HEK293T (cell line): ENCODE measurements around the gene PTBP1.

Source experiments
- CTCF ChIA-PET: fragments of 350-600 bp; formaldehyde crosslinking; extraction: SDS; loops from one replicate; lab custom pipeline; 2021; ENCODE audit warnings: antibody characterized with exemption, inconsistent platforms; lab: Yijun Ruan, JAX
- POLR2A ChIA-PET: fragments of 350-600 bp; formaldehyde crosslinking; extraction: SDS; loops from one replicate; lab custom pipeline; 2020; ENCODE audit warnings: antibody characterized with exemption, inconsistent platforms; lab: Yijun Ruan, JAX
- DNase-seq: peaks from one replicate; pipeline ENCODE4 v3.0.0; 2012; ENCODE audit warnings: mixed read lengths; ENCODE audit errors: extremely low spot score
- ARNT ChIP-seq: fragments of 450-650 bp; IDR thresholded peaks from 2 replicates; pipeline ENCODE4 v1.6.1; 2017; ENCODE audit warnings: mild to moderate bottlenecking
- BHLHE40 ChIP-seq: fragments of 450-650 bp; IDR thresholded peaks from 2 replicates; pipeline ENCODE4 v1.6.1; 2016; ENCODE audit warnings: mild to moderate bottlenecking, moderate library complexity, borderline replicate concordance
- CTBP1 ChIP-seq: fragments of 450-650 bp; IDR thresholded peaks from 2 replicates; pipeline ENCODE4 v1.6.1; 2016; ENCODE audit warnings: borderline replicate concordance
- ELF4 ChIP-seq: fragments of 450-650 bp; IDR thresholded peaks from 2 replicates; pipeline ENCODE4 v1.6.1; 2017; ENCODE audit warnings: antibody characterized with exemption
- FOXA1 ChIP-seq: fragments of 450-650 bp; IDR thresholded peaks from 2 replicates; pipeline ENCODE4 v1.6.1; 2016; ENCODE audit warnings: mild to moderate bottlenecking
- FOXK2 ChIP-seq: fragments of 450-650 bp; IDR thresholded peaks from 2 replicates; pipeline ENCODE4 v1.6.1; 2016; ENCODE audit warnings: mild to moderate bottlenecking
- FOXM1 ChIP-seq: fragments of 450-650 bp; IDR thresholded peaks from 2 replicates; pipeline ENCODE4 v1.6.1; 2017; ENCODE audit warnings: mild to moderate bottlenecking, borderline replicate concordance
- HDGF ChIP-seq: fragments of 450-650 bp; IDR thresholded peaks from 2 replicates; pipeline ENCODE4 v1.6.1; 2017; ENCODE audit warnings: antibody characterized with exemption, borderline replicate concordance
- L3MBTL2 ChIP-seq: fragments of 450-650 bp; conservative IDR thresholded peaks from 2 replicates; pipeline ENCODE4 v1.6.1; 2016; ENCODE audit warnings: mild to moderate bottlenecking
- LEF1 ChIP-seq: fragments of 450-650 bp; IDR thresholded peaks from 2 replicates; pipeline ENCODE4 v1.6.1; 2017; ENCODE audit warnings: mild to moderate bottlenecking, borderline replicate concordance
- NFRKB ChIP-seq: fragments of 450-650 bp; IDR thresholded peaks from 2 replicates; pipeline ENCODE4 v1.6.1; 2016; ENCODE audit warnings: mild to moderate bottlenecking, moderate library complexity
- PKNOX1 ChIP-seq: fragments of 450-650 bp; IDR thresholded peaks from 2 replicates; pipeline ENCODE4 v1.6.1; 2016
- SP1 ChIP-seq: fragments of 450-650 bp; IDR thresholded peaks from 2 replicates; pipeline ENCODE4 v1.6.1; 2017
- SUZ12 ChIP-seq: fragments of 450-650 bp; IDR thresholded peaks from 2 replicates; pipeline ENCODE4 v1.6.1; 2016; ENCODE audit warnings: mild to moderate bottlenecking
- TARDBP ChIP-seq: fragments of 450-650 bp; IDR thresholded peaks from 2 replicates; pipeline ENCODE4 v1.6.1; 2016
- ZNF384 ChIP-seq: fragments of 450-650 bp; IDR thresholded peaks from 2 replicates; pipeline ENCODE4 v1.6.1; 2016

The PTBP1 gene

GRCh38 chr19:805600-806550 is 8.6 kb downstream of the PTBP1 start:
- POLR2A ChIA-PET, result no interaction called here
- TF ChIP-seq BHLHE40 (no peak), FOXK2 (no peak), SUZ12 (no peak), HDGF (no peak), NFRKB (no peak), FOXM1 (no peak), PKNOX1 (no peak), L3MBTL2 (no peak), FOXA1 (no peak), ELF4 (no peak), ZNF384 (no peak), SP1 (no peak), ARNT (no peak)
- CTCF ChIA-PET, result no interaction called here
- no peak for DNase-seq

GRCh38 chr19:806815-807421 is 9.7 kb downstream of the PTBP1 start:
- ChIA-PET CTCF (no interaction called here), POLR2A (no interaction called here)
- no peak for TF ChIP-seq SP1
- no peak for TF ChIP-seq SUZ12
- TF ChIP-seq NFRKB, result no peak
- TF ChIP-seq ELF4, result no peak
- TF ChIP-seq ZNF384, result no peak
- no peak for TF ChIP-seq PKNOX1
- TF ChIP-seq HDGF, result no peak
- no peak for TF ChIP-seq FOXK2
- no peak for TF ChIP-seq FOXM1
- TF ChIP-seq CTBP1, result no peak
- TF ChIP-seq BHLHE40, result no peak
- DNase-seq, result no peak

- ChIA-PET POLR2A (no interaction called here), CTCF (no interaction called here)
- TF ChIP-seq NFRKB (no peak), SUZ12 (no peak), LEF1 (no peak), FOXM1 (no peak), FOXK2 (no peak)
- DNase-seq, result no peak
Measured at GRCh38 chr19:807627-808422, 10.6 kb downstream of the PTBP1 start.

GRCh38 chr19:808423-808775 is 11.1 kb downstream of the PTBP1 start:
- TF ChIP-seq NFRKB (no peak), ARNT (no peak), SP1 (no peak), ZNF384 (no peak), ELF4 (no peak), FOXA1 (no peak), BHLHE40 (no peak), CTBP1 (no peak), LEF1 (no peak), FOXK2 (no peak), L3MBTL2 (no peak), SUZ12 (no peak), HDGF (no peak), TARDBP (no peak)
- DNase-seq, result no peak
- CTCF ChIA-PET, result no interaction called here
- POLR2A ChIA-PET, result no interaction called here

- ChIA-PET CTCF (no interaction called here), POLR2A (interaction anchor here (0.8 to 1.3 kb wide), 2 partner anchors 9 to 11 kb away, joined by 3 to 4 read pairs; no protein-coding TSS in a partner anchor)
- DNase-seq, result no peak
- TF ChIP-seq SUZ12 (no peak), FOXA1 (no peak), FOXM1 (no peak), PKNOX1 (no peak), ARNT (no peak), ZNF384 (no peak), SP1 (no peak), ELF4 (no peak), FOXK2 (no peak), BHLHE40 (no peak), L3MBTL2 (no peak), CTBP1 (no peak), NFRKB (no peak), HDGF (no peak), TARDBP (no peak), LEF1 (no peak)
Measured at GRCh38 chr19:810077-810855, 13.0 kb downstream of the PTBP1 start.
